ENCODE results near the gene FLAD1. TPM values are rescaled to one million over a fixed set of nuclear protein-coding genes. Genes with fewer than 3 reads are reported as not detected.

Gene FLAD1
- total RNA-seq, 1 experiment from 2014 or later = 49.5 TPM

DNA sequence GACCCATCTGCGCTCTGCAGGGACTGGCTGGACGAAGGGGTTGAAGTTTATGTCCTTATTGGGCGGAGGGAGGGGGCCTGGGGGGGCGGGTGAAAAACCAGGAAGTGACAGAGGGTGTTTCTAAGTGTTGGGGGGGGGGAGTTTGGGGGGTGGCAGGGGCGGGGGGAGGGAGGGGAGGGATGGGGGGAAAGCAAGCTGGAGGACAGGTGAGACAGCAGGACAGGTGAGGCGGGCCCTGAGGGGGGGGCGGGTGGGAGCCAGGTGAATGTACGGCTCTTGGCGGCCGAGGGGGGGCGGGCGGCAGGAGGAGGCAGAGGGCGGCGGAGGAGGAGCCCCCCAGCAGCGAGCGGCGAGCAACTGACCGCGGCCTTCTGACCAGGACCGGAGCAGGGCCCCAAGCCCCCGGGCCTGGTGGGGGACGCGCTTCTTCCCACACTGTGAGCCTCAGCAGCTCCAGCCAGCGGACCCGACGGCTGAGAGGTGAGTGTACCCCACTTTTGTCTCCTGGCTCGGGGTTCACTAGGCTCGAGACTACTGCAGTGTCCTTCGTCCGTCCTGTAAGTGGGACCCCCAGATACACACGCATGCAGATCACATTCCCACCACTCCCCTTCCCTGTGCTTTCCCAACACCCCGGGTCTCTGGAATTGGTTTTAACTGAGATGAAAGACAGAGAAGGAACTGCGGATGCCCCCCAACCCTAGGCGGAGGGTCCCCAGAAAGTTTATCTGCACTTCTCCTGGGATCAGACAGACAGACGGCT, 19.5 kb downstream of the FLAD1 start, which contains the start of gene ZBTB7B:
Gene ZBTB7B (plus strand): TSS at position 339 of the 763 bp plus-strand sequence. CDS start 11,859 bp downstream, outside the sequence.
- DNase-seq (ENCODE audit: low read depth) = no peak

DNA sequence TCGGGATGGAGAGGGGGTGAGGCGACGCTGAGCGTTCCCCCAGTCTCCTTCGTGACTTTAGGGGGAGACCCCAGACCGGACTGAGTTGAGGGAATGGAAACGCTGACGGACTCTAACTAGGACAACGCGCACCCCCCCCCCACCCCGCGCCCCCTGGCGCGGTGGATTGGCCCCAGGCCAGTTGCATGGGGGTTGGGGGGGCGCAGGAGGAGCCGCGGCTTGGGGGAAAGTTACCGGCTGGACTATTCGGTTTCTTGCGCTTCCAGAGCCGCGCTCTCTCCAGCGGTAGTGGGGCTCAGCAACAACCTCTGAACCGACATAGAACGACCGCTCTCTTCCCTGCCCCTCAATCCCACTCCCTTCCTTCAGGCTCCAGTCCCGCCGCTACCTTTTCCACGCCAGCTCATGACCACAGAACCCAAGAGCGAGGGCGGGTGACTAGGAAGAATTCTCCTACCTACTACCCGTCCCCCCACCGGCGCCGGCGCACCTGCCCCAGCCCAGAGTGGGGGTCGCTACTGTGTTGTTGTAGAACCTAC, 20.2 kb downstream of the FLAD1 start:
- DNase-seq (ENCODE audit: low read depth) = no peak

DNA sequence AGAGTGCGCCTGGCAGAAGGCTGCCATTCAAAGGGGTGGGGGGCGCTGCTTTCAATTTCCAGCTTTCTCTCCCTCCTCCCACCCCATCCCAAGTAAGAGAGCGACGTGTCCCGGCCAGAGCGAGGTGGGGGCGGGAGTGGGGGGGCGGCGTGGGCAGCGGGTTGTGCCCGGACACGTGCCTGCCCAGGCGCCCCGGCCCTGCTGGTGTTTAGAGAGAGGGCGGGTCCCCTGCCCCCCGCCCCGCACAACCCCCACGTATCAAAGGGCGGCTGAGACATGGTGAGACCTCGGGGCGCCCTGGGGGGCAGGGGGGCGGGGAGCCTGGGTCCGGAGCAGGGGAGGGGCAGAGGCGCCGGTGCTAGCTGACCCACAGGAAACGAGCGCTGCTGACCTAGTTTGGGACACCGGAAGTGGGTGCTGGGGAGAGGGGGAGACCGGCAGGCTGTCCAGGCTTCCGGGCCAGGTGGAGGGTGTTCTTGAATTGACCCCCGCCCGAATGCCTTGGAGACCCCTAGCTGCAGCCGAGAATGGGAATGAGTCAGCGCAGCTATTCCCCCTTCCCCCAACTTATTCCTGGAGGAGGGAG, 20.7 kb downstream of the FLAD1 start:
- DNase-seq (ENCODE audit: low read depth) = peak; percentile 60

DNA sequence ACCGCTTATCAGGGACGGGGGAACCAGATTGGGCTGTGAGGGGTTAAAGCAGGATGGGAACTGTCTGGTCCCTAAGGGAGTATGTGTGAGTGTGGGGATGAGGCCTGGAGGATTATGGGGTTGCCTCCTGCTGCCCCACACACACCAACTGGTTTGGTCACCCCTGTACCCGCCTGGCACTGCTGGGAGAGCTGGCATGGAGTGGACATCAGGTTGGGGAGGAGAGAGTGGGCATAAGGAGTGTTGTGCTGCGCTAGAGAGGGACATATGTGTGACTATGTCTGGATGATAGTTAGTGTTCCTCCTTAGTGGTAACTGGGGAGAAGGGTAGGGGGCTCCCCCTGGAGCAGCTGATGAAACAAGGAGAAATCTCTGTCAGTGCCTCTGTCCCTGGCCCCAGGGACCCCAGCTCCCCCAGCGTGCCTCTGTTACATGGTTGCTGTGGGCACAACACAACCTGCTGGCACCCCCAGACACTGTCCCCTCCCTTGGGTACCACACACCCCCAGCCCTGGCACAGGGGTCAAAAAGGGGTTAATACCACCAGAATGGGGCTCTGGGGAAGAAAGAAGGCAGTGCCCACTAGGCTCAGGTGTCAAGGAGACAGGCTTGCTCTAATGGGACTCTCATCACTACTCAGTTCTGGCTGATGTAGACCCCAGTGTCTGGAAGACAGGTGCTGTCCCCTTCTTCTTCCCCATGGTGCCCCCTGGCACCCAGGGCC, 21.4 kb downstream of the FLAD1 start:
- DNase-seq (ENCODE audit: low read depth) = no peak

DNA sequence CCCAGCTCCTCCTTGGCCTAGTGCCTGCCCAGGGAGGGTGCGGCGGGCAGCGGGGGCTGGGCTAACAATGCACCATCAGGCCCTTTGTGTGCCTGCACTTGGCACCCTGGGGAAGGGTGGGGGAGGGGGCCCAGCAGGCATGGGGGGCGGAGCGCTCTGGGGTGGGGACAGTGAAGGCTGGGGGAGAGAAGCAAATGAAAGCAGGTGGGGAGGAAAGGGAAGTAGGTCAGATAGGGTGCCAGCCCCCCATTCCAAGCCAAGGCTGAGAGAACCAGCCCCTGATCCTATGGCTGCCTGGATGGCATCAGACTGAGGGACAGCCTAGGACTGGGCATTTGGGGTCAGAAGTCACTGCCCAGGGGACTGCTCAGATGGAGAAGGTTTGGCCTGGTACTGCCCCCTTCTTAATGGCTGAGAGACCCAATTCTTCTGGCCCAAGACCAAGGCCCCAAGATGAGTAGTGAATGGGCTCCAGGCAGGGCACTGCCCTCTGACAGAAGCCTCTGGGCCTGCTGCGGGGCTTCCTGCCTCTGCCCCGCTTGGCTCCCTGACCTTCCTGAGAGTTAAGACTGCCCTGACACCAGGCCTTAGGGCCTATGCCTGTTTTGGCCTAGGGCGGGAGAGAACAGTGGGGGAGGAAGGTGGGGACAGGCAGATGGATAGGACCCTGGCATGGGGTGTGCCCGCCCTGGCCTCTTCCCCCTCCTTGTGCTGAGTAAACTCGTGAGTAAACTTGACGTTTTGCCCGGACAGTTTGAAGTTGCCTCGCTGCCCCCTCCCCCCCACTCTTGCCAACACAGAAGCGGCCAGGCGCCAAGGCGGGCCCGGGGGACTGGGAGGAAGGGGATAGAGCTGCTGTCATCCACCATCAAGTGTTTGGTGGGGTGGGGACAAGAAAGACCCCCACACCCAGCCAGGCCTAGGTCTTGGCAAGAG, 22.2 kb downstream of the FLAD1 start:
- DNase-seq (ENCODE audit: low read depth) = peak; percentile 41

DNA sequence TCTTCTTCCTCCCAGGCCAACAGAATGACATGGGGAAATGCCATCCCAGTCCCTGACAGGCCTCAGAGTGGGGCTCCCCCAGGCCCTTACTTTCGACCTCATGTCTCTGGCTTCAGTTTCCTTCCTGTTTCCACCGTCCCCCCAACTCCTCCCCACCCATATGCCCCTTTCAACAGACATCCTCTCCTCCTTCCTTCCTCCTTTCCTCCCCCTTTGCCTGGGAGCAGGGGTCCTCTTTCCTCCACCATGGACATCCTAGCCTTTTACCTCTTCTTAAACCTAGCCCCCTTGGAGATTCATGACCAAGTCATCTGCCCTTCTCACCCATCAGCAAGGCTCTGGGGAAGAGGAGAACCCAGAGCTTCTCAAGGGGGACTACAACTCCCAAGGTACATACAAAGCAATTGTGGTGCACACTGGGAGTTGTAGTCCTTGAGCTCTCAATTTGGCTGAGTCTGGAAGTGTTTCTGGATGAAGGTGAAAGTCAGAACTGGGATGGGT, 23.5 kb downstream of the FLAD1 start:
- DNase-seq (ENCODE audit: low read depth) = no peak

DNA sequence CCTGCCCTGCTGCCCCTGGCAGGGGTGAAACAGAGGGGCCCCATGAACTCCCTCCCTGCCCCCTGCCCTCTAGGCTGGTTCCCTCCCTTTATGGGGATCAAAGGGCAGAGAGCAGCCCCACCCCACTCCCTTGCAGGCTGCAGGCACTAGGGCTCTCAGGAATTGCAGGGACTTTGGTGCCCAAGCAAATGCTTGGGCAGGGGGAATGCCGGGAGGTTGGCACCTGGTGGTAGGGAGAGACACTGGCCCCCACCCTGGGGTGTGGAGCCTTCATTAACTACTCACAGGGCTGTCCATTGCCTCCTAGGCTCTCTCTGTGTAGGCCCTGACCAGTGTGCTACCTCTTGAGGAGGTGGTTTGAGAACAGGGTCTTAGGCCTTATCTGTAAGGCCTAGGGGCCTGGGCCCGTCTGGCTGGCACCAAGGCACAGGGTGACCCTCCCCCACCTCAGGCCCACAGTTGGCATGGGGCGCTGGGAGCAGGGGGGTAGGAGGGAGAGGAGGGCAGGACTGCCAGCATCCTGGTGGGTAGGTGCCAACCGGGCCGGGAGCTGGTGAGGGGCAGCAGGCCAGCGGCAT, 24.2 kb downstream of the FLAD1 start:
- DNase-seq (ENCODE audit: low read depth) = no peak

DNA sequence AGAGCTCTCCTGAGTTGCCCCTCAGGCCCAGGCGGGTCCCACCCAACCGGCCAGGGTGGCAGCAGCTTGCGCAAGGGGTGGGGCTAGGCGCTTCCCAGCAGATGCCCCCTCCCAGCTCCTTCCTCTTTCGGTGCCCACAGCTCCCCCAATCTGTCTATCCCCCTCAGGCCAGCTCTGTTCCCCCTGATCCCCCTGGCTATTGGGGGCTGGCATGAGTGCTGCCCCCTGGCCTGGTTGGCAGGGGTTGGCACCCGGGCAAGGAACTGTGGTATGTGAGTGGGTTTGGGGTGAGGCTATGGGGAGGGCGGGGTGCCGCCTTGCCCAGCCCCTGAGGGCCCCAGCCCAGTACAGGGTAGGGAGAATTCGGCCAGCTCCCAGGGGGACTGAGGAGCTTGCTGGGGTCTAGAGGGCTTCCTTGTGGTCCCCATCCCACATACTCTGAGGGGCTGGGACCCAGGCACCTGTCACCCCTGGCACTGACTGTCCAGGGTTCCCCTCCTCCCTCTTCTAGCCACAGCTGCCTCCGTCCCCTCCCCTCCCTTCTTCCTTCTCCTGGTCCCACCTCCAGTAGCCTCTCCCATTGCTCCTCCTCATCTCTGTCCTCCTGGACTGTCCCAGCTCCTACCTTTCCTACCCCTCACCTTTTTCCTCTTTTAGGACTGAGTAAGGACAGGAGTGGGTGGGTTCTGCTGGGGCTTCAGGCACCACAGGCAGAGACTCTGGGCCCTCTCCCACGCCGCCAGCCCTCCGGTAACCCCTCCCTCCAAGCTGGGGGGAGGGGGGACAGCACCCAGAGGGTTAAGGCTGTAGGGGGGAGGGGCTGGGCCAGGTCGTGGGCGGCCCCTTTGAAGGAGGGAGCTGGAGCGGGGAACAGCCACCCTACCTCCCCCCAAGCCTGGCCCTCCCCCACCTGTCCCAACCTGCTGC, 25.1 kb downstream of the FLAD1 start:
- DNase-seq (ENCODE audit: low read depth) = no peak

DNA sequence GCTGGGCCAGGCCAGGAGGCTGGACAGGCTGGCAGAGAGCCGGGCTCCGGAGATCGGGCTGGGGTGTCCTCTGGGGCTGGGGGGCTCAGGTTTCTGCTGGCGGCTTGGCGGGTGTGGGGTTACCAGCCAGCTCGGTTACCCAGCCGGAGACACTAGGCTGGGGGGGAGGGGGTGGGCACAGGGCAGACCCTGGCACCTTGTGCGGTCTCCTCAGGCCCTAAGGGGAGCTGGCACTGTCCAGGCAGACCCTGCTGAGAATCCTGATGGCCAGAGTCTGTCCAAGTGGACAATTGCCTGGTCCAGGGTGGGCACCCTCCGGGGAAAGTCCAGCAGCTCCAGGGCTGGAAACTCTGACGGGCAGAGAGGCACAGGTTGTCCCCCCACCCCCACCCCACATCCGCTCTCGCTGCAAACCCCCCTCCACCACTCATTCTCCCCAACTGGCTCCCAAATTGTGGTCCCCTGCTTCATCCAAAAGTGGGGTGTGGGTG, 26.1 kb downstream of the FLAD1 start:
- no peak for DNase-seq (ENCODE audit: low read depth)

DNA sequence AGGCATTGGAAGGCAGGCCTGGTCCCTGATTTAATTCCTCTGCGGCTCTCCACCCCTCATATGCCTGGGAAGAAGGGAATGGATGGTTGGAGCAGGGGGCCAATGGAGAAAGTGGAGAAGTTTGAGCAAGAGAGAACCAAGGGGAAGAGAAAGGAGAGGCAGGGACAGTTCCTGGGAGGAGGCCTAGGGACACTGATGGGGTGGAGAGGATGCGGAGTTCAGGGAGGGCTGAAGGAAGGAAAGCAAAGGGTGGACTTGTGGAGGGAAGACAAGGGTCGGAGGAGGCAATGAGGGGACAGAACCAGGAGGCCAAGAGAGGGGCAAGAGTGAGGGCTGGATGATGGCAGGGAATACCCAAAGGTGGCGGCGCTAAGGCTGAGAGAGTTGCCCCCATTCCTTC, 26.6 kb downstream of the FLAD1 start:
- no peak for DNase-seq (ENCODE audit: low read depth)

DNA sequence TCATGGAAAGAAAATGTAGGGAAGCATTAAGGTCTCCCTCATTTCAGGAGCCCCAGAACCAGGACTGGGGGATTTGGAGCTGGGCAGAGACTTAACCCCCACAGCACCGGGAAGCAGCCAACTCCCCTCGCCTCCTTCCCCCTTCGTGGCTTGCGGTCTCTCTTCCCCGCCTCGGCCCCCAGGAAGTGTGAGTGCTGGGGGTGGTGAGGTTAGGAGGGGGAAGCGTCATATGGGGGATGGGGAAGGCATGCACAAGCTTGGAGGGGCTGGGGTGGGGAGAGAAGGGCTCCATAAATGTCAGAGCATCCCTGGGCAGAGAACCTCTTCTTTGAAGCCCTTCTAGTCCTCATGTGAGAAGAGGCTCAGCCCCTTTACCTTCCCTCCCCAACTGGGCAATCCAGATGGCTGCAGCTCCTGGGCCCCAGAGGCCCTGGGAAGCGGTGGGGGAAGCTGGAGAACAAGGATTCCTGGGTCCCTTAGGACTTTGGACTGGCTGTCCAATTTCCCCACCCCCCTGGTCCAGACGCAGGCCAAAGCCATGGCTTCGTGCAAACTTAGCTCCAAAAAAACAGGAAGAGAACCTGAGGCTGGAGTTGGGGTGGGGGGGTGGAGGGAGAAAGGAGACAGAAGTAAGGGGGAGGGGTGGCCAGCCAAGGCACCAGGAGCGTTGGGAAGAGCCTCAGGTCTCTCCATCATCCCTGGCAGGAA, 27.2 kb downstream of the FLAD1 start:
- DNase-seq (ENCODE audit: low read depth) = no peak

DNA sequence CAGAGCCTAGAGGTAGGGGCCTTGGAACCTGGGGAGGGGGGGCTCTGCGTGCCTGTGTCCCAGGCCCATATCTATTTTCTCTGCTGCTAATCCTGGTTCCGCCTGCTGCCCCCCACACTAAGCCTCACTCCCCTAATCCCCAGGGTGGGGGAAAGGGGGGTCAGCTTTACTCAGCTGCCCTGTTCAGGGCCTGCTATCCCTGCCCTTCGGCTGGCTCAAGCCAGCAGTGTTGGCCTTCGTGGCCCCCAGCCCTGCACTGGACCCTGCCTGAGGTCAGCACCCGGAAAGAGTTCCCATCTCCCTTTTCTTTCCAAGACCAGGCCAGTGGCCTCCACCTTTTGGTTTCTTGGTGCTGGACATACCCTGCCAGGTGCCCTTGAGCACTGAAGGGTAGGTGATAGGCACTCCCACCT, 27.9 kb downstream of the FLAD1 start:
- DNase-seq (ENCODE audit: low read depth) = no peak

DNA sequence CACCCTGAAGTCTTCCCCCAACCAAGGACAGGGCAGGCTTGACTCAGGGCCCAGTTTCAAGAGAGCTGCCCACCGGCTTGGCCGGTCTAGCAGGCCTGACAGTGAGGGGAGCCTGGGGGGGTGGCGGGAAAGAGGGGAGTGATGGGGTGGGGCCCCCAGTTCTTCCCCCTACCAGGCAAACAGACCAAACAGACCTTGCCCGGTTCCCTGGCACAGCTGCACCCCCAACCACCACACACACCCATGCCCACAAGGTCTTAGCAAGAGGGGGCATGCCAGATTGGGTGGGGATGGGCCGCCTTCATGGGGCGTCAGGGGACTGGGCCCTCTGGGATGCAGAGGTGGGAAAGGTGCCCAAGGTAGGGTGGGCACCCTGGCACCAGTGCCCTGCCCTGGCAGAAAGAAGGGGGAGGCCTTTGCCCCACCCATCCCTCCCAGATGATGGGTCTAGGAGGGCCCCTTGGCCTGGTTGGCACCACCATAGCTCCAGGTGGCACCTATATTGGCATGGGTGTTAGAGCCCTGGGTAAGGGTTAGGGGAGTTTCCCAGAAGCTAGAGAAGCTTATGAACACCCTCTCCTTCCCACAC, 28.4 kb downstream of the FLAD1 start:
- DNase-seq (ENCODE audit: low read depth) = no peak

DNA sequence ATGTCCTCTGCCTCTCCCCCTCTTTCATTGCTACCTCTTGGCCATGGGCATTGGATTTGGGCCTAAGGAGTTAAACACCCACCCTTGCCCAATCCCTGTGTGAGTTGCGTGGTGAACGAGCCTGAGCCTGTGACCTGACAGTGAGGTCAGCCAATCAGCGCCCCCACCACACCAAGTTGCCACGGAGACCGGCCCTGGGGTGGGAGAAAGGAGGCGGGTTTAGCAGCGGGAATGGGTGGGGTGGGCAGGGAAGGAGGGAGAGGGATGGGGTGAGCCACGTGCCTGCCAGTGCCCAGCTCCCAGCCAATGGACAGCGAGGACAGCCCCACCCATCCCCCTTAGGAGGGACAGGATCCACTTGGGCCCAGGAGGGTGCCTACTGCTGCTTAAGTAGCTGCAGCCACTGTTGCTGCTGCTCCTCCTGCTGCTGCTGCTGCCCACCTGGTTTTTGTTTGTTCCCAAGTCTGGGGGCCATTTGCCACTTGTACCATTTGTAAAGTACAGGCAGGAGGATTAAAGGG, 28.9 kb downstream of the FLAD1 start:
- DNase-seq (ENCODE audit: low read depth) = no peak

DNA sequence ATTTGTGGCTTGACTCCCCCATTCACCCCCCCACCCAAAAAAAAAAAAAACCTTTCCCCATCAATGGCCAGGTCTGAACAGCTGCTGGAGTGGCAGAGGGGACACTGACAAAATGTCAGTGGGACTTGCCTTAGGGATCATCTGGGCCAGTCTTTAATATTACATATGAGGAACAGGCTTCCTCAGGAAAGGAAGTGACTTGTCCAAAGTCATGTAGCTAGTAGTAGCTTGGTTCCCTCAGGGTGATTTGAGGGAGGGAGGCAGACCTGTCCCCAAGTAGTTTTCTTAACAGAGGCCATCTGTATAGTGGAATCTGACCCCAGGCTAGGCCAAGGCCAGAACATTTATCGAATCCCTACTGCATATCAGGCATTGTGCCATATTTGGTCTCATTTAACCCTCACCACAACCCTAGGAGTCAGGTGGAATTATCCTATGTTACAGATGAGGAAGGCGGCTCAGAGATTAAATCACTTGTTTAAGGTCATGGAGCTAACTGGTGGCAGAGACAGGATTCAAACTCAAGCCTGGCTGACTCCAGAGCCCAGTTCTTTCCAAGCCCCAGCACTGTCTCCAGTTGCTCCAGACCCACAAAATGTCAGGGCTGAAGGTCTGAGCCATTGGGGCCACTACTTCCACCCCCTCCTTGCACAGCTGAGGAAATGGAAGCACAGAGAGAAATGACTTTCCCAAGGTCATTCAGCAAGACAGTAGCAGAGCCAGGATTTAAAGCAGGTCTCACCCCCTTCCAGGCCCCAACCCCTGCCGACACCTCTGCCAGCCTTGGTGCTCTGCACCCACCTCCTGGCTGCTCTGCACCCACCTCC, 29.8 kb downstream of the FLAD1 start:
- no peak for DNase-seq (ENCODE audit: low read depth)

DNA sequence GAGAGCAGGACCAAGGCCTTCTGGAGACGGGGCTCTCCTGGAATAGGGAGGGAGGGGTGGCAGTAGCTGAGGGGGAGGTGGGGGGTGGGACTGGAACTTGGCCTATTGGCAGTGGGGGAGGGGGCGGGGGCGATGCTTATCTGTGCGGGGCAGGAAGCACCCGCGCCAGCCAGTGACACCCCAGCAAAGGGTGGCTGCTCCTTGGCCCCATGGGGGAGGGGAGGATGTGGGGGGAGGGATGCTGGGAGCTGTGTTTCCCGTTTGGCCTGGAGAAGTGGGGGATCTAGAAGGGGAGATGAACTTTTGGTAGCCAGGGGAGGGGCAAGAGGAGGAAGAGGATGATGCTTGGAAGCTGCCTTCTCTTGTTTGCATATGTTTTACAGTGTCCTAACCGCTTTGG, 30.5 kb downstream of the FLAD1 start:
- DNase-seq (ENCODE audit: low read depth) = no peak
